AG04450 (cell line): ENCODE measurements around the gene ANKRD28. TPM values are rescaled to one million over a fixed set of nuclear protein-coding genes. Genes with fewer than 3 reads are reported as not detected.

ENCODE experiments used
- CTCF ChIA-PET: fragments of 300-600, 350-600 bp; formaldehyde crosslinking; extraction: SDS; loops from one replicate; lab custom pipeline; 2022; ENCODE audit warnings: antibody characterized with exemption, inconsistent platforms; lab: Charles Lee
- POLR2A ChIA-PET: fragments of 350-600 bp; formaldehyde crosslinking; extraction: SDS; loops from one replicate; lab custom pipeline; 2021; ENCODE audit warnings: antibody characterized with exemption, inconsistent platforms; lab: Yijun Ruan, JAX
- DNase-seq: peaks from one replicate; pipeline ENCODE4 v3.0.0-alpha.2; 2011; ENCODE audit warnings: low read depth, low spot score
- H3K27ac ChIP-seq: one replicate; pipeline ENCODE4 v1.5.1; 2012; ENCODE audit warnings: low read depth, low read length, control low read depth
- H3K27me3 ChIP-seq: one replicate; pipeline ENCODE4 v1.6.0; 2012; ENCODE audit warnings: low read length; ENCODE audit not compliant: control insufficient read depth, insufficient read depth
- H3K4me3 ChIP-seq: 2 replicates; pipeline ENCODE4 v1.5.1; 2011; ENCODE audit warnings: mild to moderate bottlenecking, low read depth, low read length, control low read depth
- H3K9me3 ChIP-seq: 2 replicates; pipeline ENCODE4 v1.5.1; 2012; ENCODE audit warnings: low read length; ENCODE audit not compliant: control insufficient read depth, insufficient read depth
- CTCF ChIP-seq: IDR thresholded peaks from 2 replicates; pipeline ENCODE4 v1.5.1; 2011; ENCODE audit warnings: low read depth, low read length, control low read depth, inconsistent platforms
- polyA plus RNA-seq: library from polyadenylated mRNA; depleted of rRNA; stranded (reverse); fragments of >200 nt; gene quantifications from 2 replicates; pipeline ENCODE4 v1.2.3, GENCODE V29; 2011

Gene ANKRD28
- polyA plus RNA-seq, 1 experiment: 134 TPM

GRCh38 chr3:15798533-15799245 lies 910 bp upstream of the ANKRD28 start:
- Histone ChIP-seq H3K27me3 (no peaks in the 10 kb centered on the region), H3K9me3 (no peaks in the 10 kb centered on the region), H3K4me3 (no peak overlapping the region), H3K27ac (no peak overlapping the region)
- TF ChIP-seq CTCF: no peak
- DNase-seq: no peak
- CTCF ChIA-PET: interaction anchor here (1.2 to 4.7 kb wide), 3 partner anchors 12 to 168 kb away, joined by 3 to 17 read pairs (median 5); no protein-coding TSS in a partner anchor
- POLR2A ChIA-PET: no interaction called here

- Histone ChIP-seq H3K4me3 (peak overlapping the region; percentile 71), H3K27me3 (no peaks in the 10 kb centered on the region), H3K9me3 (no peaks in the 10 kb centered on the region), H3K27ac (peak overlapping the region; percentile 96)
- CTCF ChIA-PET: interaction anchor here (0.6 to 4.7 kb wide), 12 partner anchors 9 to 592 kb away, joined by 3 to 17 read pairs (median 3); no protein-coding TSS in a partner anchor
- DNase-seq: peak; percentile 34
- TF ChIP-seq CTCF: no peak
- POLR2A ChIA-PET: interaction anchor here (0.6 to 1.7 kb wide), 10 partner anchors 16 to 468 kb away, joined by 3 to 7 read pairs (median 5); partner anchors contain the start of gene DPH3
Measured at GRCh38 chr3:15796771-15797641, 773 bp downstream of the ANKRD28 start.

GRCh38 chr3:15796331-15796730 lies 1.4 kb downstream of the ANKRD28 start:
- TF ChIP-seq CTCF: no peak
- POLR2A ChIA-PET: interaction anchor here (0.6 to 1.1 kb wide), 2 partner anchors 166 to 468 kb away, joined by 5 to 6 read pairs; partner anchors contain the start of gene DPH3
- CTCF ChIA-PET: interaction anchor here (0.6 to 4.7 kb wide), 6 partner anchors 12 to 354 kb away, joined by 3 to 17 read pairs (median 3); no protein-coding TSS in a partner anchor
- Histone ChIP-seq H3K27me3 (no peaks in the 10 kb centered on the region), H3K4me3 (peak overlapping the region; percentile 71), H3K9me3 (no peaks in the 10 kb centered on the region), H3K27ac (no peak overlapping the region)
- no peak for DNase-seq

GRCh38 chr3:15795651-15796308 lies 2.0 kb downstream of the ANKRD28 start:
- ChIA-PET POLR2A (no interaction called here), CTCF (interaction anchor here (1.9 kb wide), 1 partner anchor 165 kb away, joined by 6 read pairs; no protein-coding TSS in a partner anchor)
- Histone ChIP-seq H3K9me3 (no peaks in the 10 kb centered on the region), H3K4me3 (peak overlapping the region; percentile 71), H3K27me3 (no peaks in the 10 kb centered on the region), H3K27ac (no peak overlapping the region)
- no peak for TF ChIP-seq CTCF
- DNase-seq: no peak
